Right lobe of liver (tissue), 6 donors: ENCODE results near the gene PPP2R5A. TPM values are rescaled to one million over a fixed set of nuclear protein-coding genes. Genes with fewer than 3 reads are reported as not detected.

Experiments
- ATAC-seq, 4 donors: fragments of 200-7000 bp; cut with Tn5 transposase; one replicate each; pipeline ENCODE4 v1.9.1; 2020; ENCODE audit warnings: mild to moderate bottlenecking in 4 of 4, moderate library complexity in 4 of 4
- DNase-seq, 3 donors: peaks; one replicate each; pipeline ENCODE4 v3.0.0-alpha.2; 2020
- H3K27ac ChIP-seq, 3 donors: fragments of 200-600 bp; one replicate each; pipeline ENCODE4 v1.8.0; 2022
- H3K27me3 ChIP-seq, 2 donors: fragments of 200-600 bp; one replicate each; pipeline ENCODE4 v1.8.0; 2022
- H3K36me3 ChIP-seq, 4 donors: fragments of 200-600 bp; sonication (generic) in 1 of 4; one replicate each; pipeline versions ENCODE4 v1.5.1 to v1.8.0; 2017 to 2022; ENCODE audit warnings: control low read depth in 1 of 4
- H3K4me1 ChIP-seq, 4 donors: fragments of 200-600 bp; sonication (generic) in 1 of 4; one replicate each; pipeline versions ENCODE4 v1.5.1 to v1.8.0; 2017 to 2022; ENCODE audit warnings: control low read depth in 1 of 4
- H3K4me3 ChIP-seq, 3 donors: fragments of 200-600 bp; one replicate each; pipeline ENCODE4 v1.8.0; 2022
- H3K9me3 ChIP-seq, 4 donors: fragments of 200-600 bp; sonication (generic) in 1 of 4; one replicate each; pipeline versions ENCODE4 v1.5.1 to v1.8.0; 2017 to 2022; ENCODE audit warnings: control low read depth in 1 of 4
- CTCF ChIP-seq, 4 donors: fragments of 200-600 bp in 3 of 4; fragments of 450-650 bp in 1 of 4; IDR thresholded peaks; one replicate each; pipeline versions ENCODE4 v1.5.1 to v1.8.0; 2016 to 2022; ENCODE audit warnings: antibody characterized with exemption in 4 of 4, mild to moderate bottlenecking in 2 of 4
- POLR2A ChIP-seq: fragments of 450-650 bp; IDR thresholded peaks from one replicate; pipeline ENCODE4 v1.6.1; 2017; ENCODE audit warnings: antibody characterized with exemption, mild to moderate bottlenecking
- WGBS: methylation state at CpG from one replicate; pipeline ENCODE4 v1.1.6; 2018; ENCODE audit warnings: low coverage, low lambda C conversion rate; ENCODE audit not compliant: insufficient coverage; ENCODE audit errors: missing lambda C conversion rate; 5-methylcytosine and 5-hydroxymethylcytosine counted together
- intact Hi-C, 2 donors: fragments of 100-400 bp; cut with DNase I; formaldehyde crosslinking; loops; one replicate each; pipeline versions ENCODE4 v1.11.2 to v1.14.1; 2022
- total RNA-seq, 6 experiments: library from RNA; depleted of rRNA in 2 of 6; stranded (reverse); fragments of >200 nt in 2 of 6; fragmentation: NEBNext Ultra II Directional in 3 of 6; extraction: Animal tissue kit (Norgen Biotek cat#: 25700) in 3 of 6; gene quantifications; one replicate each; pipeline versions ENCODE4 v1.1.0 to v1.2.4, GENCODE V29; 2016 to 2023
- donor health status: DM: no; HTN: yes; CAD: no.
- donor health status: DM: no; HTN: no; CAD: no.
- donor health status: DM: no; HTN: no; CAD: no.
- donor health status: DM: no; HTN: yes; CAD: no.
- donor health status: DM: no; HTN: yes; CAD: no.

The PPP2R5A gene
- total RNA-seq, 6 experiments from 2014 or later = 28.5 to 57.2 (median 33.3) TPM

GRCh38 chr1:212271823-212272485 is 13.3 kb upstream of the PPP2R5A start:
- Histone ChIP-seq H3K27ac (no peak overlapping the region), H3K27me3 (no peaks in the 10 kb centered on the region), H3K9me3 (no peaks in the 10 kb centered on the region), H3K4me1 (peaks cover 0 to 12% (median 0%) of the 10 kb centered on the region in 4 donors), H3K36me3 (no peaks in the 10 kb centered on the region), H3K4me3 (no peak overlapping the region)
- intact Hi-C loops = no loop called here
- WGBS = 50% methylated on average over 2 of the region's 3 CpGs
- ATAC-seq (peak in 3 of 4 donors; percentile 15 to 46 (median 18)), DNase-seq (no peak)
- TF ChIP-seq CTCF (IDR thresholded peaks at IDR 0.05) = no peak
- no peak for TF ChIP-seq POLR2A

- no peak for ATAC-seq
- TF ChIP-seq CTCF (IDR thresholded peaks at IDR 0.05) = no peak
- no peak for TF ChIP-seq POLR2A
- Histone ChIP-seq H3K36me3 (no peaks in the 10 kb centered on the region), H3K4me1 (peaks cover 0 to 3% (median 0%) of the 10 kb centered on the region in 4 donors), H3K27me3 (no peaks in the 10 kb centered on the region), H3K4me3 (no peak overlapping the region), H3K27ac (no peak overlapping the region), H3K9me3 (no peaks in the 10 kb centered on the region)
- DNase-seq = no peak
- intact Hi-C loops = no loop called here
- WGBS = 67% methylated on average over 2 of the region's 2 CpGs
Measured at GRCh38 chr1:212281590-212281989, 3.6 kb upstream of the PPP2R5A start.

- H3K36me3 ChIP-seq = no peaks in the 10 kb centered on the region
- 51% methylated on average over 9 of the region's 9 CpGs for WGBS
- no peak for ATAC-seq
- no peak for DNase-seq
- no peaks in the 10 kb centered on the region for H3K27me3 ChIP-seq
- peak overlapping the region in 2 of 3 donors; percentile 95 for H3K27ac ChIP-seq
- no peaks in the 10 kb centered on the region for H3K9me3 ChIP-seq
- intact Hi-C loops = no loop called here
- H3K4me1 ChIP-seq = peaks cover 0 to 11% (median 6%) of the 10 kb centered on the region in 4 donors
- peak overlapping the region in 2 of 3 donors; percentile 67 to 78 for H3K4me3 ChIP-seq
- no peak for TF ChIP-seq CTCF (IDR thresholded peaks at IDR 0.05)
- no peak for TF ChIP-seq POLR2A
Measured at GRCh38 chr1:212283741-212284140, 1.5 kb upstream of the PPP2R5A start.

GRCh38 chr1:212284332-212284743 is 872 bp upstream of the PPP2R5A start:
- Histone ChIP-seq H3K4me3 (peak overlapping the region; percentile 53 to 78 (median 67)), H3K9me3 (no peaks in the 10 kb centered on the region), H3K36me3 (no peaks in the 10 kb centered on the region), H3K4me1 (peaks cover 0 to 17% (median 9%) of the 10 kb centered on the region in 4 donors), H3K27me3 (no peaks in the 10 kb centered on the region), H3K27ac (peak overlapping the region; percentile 95)
- WGBS = 13% methylated on average over 7 of the region's 14 CpGs
- no peak for DNase-seq
- no peak for ATAC-seq
- intact Hi-C loops = no loop called here
- TF ChIP-seq POLR2A = no peak
- TF ChIP-seq CTCF (IDR thresholded peaks at IDR 0.05) = no peak
